ENCODE data around the gene EPO. TPM values are rescaled to one million over a fixed set of nuclear protein-coding genes. Genes with fewer than 3 reads are reported as not detected.

EPO gene
- total RNA-seq, 1 donor from 2014 or later = not detected

- peak overlapping the region; percentile 88 for H3K27ac Mint-ChIP-seq (ENCODE audit: unreplicated experiment)
- H3K27me3 Mint-ChIP-seq (ENCODE audit: low read depth) = peaks cover 3% of the 10 kb centered on the region
- peaks cover 7% of the 10 kb centered on the region for H3K36me3 Mint-ChIP-seq (ENCODE audit: low read depth)
- no peaks in the 10 kb centered on the region for H3K9me3 Mint-ChIP-seq (ENCODE audit: low read depth)
- no peak for TF ChIP-seq CTCF (IDR thresholded peaks at IDR 0.05)
- peaks cover 6% of the 10 kb centered on the region for H3K4me1 Mint-ChIP-seq (ENCODE audit: low read depth)
- H3K4me3 Mint-ChIP-seq (ENCODE audit: unreplicated experiment) = peak overlapping the region; percentile 93
- DNase-seq (ENCODE audit: low spot score) = no peak
Measured at GRCh38 chr7:100674411-100675104, 45.7 kb upstream of the EPO start.

GRCh38 chr7:100675105-100675451, 45.2 kb upstream of the EPO start:
- H3K4me3 Mint-ChIP-seq (ENCODE audit: unreplicated experiment) = peak overlapping the region; percentile 93
- peaks cover 6% of the 10 kb centered on the region for H3K4me1 Mint-ChIP-seq (ENCODE audit: low read depth)
- H3K27ac Mint-ChIP-seq (ENCODE audit: unreplicated experiment) = peak overlapping the region; percentile 88
- TF ChIP-seq CTCF (IDR thresholded peaks at IDR 0.05) = no peak
- peaks cover 7% of the 10 kb centered on the region for H3K36me3 Mint-ChIP-seq (ENCODE audit: low read depth)
- H3K27me3 Mint-ChIP-seq (ENCODE audit: low read depth) = no peaks in the 10 kb centered on the region
- no peaks in the 10 kb centered on the region for H3K9me3 Mint-ChIP-seq (ENCODE audit: low read depth)
- DNase-seq (ENCODE audit: low spot score) = no peak

GRCh38 chr7:100675581-100676350, 44.5 kb upstream of the EPO start:
- peak; percentile 93 for DNase-seq (ENCODE audit: low spot score)

GRCh38 chr7:100676501-100677306, 43.6 kb upstream of the EPO start:
- Mint-ChIP-seq H3K9me3 (ENCODE audit: low read depth) (no peaks in the 10 kb centered on the region), H3K4me1 (ENCODE audit: low read depth) (peaks cover 6% of the 10 kb centered on the region), H3K36me3 (ENCODE audit: low read depth) (peaks cover 7% of the 10 kb centered on the region), H3K27ac (ENCODE audit: unreplicated experiment) (peak overlapping the region; percentile 66), H3K27me3 (ENCODE audit: low read depth) (no peaks in the 10 kb centered on the region), H3K4me3 (ENCODE audit: unreplicated experiment) (peak overlapping the region; percentile 68)
- no peak for DNase-seq (ENCODE audit: low spot score)
- TF ChIP-seq CTCF (IDR thresholded peaks at IDR 0.05) = no peak

More at GRCh38 chr7:100675581-100676350, 44.5 kb upstream of the EPO start:
- no peak for TF ChIP-seq CTCF (IDR thresholded peaks at IDR 0.05)
- H3K27me3 Mint-ChIP-seq (ENCODE audit: low read depth) = no peaks in the 10 kb centered on the region
- H3K4me1 Mint-ChIP-seq (ENCODE audit: low read depth) = peaks cover 6% of the 10 kb centered on the region
- H3K9me3 Mint-ChIP-seq (ENCODE audit: low read depth) = no peaks in the 10 kb centered on the region
- H3K4me3 Mint-ChIP-seq (ENCODE audit: unreplicated experiment) = peak overlapping the region; percentile 68
- peak overlapping the region; percentile 66 for H3K27ac Mint-ChIP-seq (ENCODE audit: unreplicated experiment)
- H3K36me3 Mint-ChIP-seq (ENCODE audit: low read depth) = peaks cover 7% of the 10 kb centered on the region

Measured in chondrocyte (in vitro differentiated cells).